GM12873 (cell line): ENCODE data around the gene RTF2.

ENCODE experiments used
- TF ChIP-seq, protein P1 (sequence below): IDR thresholded peaks from 2 replicates; pipeline ENCODE4 v1.5.1; 2012; ENCODE audit warnings: low read depth, mild to moderate bottlenecking, moderate library complexity, low read length, control low read depth; ENCODE audit not compliant: insufficient read depth; ENCODE audit errors: missing control alignments

Gene RTF2

DNA sequence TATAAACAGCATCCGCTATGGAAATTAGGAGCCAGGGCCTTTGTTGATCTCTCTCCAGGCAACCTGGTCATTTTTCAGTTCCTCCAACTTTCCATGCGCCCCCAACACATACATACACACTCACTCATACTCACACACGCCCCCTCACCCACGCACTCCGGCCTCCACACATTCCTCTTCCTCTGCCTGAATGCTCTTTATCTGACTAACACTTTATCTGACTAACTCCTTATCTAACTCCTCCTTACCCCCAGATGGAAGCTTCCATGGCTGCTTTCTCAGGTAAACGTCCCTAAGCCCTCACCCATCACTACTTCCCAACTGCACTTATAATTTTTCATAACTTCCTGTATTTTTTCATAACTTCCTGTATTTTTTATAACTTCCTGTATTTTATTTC is 38.9 kb upstream of the RTF2 start:
- TF ChIP-seq, protein P1, sequence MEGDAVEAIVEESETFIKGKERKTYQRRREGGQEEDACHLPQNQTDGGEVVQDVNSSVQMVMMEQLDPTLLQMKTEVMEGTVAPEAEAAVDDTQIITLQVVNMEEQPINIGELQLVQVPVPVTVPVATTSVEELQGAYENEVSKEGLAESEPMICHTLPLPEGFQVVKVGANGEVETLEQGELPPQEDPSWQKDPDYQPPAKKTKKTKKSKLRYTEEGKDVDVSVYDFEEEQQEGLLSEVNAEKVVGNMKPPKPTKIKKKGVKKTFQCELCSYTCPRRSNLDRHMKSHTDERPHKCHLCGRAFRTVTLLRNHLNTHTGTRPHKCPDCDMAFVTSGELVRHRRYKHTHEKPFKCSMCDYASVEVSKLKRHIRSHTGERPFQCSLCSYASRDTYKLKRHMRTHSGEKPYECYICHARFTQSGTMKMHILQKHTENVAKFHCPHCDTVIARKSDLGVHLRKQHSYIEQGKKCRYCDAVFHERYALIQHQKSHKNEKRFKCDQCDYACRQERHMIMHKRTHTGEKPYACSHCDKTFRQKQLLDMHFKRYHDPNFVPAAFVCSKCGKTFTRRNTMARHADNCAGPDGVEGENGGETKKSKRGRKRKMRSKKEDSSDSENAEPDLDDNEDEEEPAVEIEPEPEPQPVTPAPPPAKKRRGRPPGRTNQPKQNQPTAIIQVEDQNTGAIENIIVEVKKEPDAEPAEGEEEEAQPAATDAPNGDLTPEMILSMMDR = no peak

DNA sequence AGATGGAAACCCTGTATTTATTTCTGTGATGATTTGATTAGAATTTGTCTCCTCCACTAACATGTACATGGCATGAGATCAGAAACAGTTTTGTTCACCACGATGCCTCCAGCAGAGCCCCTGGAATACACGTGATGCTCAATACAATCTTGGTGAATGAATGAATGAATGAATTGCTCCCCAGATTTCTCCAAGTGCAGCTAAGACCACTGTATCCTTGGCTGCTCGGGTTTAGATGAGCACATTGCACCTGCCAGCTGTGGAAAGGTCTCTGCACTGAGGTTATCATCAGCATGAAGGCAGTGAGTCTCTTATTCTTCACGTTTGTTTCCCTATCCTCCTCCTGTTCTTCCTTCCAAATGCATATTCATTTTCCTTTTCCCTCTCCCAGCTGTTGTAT is 38.5 kb upstream of the RTF2 start:
- TF ChIP-seq, protein P1 = no peak

DNA sequence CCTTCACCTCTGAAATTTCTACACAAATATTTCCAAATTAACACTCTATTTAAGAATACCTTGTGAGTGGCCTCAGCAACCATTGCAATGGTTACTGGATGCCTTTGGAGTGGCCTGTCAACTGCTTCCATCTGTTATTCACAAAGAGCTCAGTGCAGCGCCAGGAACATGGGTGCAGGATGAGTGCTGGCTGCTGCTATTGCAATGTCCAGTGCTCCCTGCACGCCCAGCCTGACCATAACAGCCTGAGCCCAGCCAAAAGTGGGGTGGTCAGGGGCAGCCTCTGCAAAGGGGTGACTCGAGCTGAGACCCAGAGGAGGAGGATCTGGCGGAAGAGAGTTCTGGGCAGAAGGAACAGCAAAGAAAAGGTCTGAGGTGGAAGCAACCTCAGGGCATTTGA is 38.0 kb upstream of the RTF2 start:
- TF ChIP-seq, protein P1 = no peak

DNA sequence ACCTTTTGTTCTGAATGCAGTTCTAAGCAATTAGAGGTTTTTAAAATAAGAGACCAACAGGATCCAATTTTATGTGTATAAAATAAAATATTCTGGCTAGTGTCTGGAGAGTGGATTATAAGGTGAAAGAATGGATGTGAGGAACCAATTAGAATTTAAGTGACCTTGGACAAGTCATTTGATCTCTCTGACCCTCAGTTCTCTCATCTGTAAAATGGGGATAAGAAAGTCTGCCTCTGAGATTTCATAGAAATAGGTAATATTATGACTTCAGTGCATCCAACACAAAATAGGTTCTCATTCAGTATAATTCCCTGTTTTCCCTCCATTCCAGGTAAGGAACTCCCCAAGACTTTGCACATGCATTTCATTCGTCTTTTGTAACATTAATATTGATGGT is 37.5 kb upstream of the RTF2 start:
- TF ChIP-seq, protein P1 = no peak

DNA sequence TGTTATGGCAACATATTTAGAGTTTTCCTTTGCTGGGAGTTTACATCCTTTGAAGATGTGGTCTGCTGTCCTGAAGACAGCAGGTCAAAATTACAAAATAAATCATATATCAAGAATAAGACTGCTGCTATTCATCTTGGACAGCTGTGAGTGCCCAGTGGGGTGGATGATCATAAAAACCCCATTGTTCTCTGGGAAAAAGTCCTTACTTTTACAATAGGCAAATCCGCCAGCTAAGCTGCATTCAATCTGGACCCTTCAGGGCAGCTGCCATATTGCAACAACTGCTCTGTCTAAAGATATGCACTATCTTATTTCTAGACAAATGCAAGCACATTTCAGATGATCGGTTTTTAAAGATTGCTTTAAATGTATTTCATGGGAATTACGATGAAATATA is 37.0 kb upstream of the RTF2 start:
- TF ChIP-seq, protein P1 = no peak

DNA sequence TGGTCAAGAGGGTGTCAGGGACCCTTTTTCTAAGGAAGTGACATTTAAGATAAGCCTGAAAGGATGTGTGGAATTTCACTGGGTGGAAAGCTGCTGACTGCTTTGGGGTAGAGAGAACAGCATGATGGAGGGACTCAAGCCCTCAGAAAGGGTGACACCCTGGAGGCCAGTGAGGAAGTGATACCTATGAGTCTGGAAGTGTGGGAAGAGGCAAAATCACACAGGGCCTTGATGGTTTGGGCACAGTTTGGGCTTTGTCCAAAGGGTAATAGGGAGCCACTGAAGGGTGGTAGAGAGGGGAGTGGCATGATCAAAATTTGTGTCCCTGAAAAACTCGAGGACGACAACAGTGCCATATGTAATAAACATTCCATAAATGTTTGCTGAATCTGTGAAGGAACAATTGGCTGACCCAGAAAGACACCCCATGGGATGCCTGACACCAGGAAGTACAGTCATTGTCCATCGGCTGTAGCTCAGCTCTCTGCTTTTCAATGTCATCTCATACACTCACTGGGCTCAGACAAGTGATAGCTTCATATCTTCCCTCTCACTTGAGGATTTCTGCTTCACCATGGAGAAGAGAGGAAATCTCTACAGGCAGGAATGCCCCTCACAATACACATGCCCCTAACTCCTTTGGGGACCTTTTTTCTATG is 35.1 kb upstream of the RTF2 start:
- TF ChIP-seq, protein P1 = no peak

DNA sequence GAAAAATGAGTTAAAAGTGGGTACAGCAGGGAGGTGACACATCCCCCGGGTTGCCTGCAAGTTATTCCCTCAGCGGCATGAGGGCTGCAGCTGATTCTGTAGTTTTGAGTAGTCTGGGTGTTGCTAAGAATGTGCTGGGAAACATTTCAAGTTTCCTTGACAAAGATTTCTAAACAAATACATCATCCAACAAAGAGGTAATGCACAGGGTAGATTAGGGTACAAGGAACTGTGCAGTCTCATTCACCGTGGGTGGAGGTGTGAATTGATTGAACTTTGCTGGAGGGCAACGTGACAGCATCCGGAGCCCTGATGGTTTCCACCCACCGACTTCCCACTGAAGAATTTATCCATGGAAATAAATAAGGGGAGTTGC is 34.6 kb upstream of the RTF2 start:
- TF ChIP-seq, protein P1 = no peak
